Smooth muscle cell (in vitro differentiated cells): Measurements from ENCODE around the gene ELN. TPM values are rescaled to one million over a fixed set of nuclear protein-coding genes. Genes with fewer than 3 reads are reported as not detected.
A peak's percentile ranks its signal among the peaks of the same experiment; 100 is the strongest.
"Not testable (repeated sequence)": the region's sequence is repeated elsewhere in the genome, so short reads cannot be mapped to it uniquely, and the experiment has no call there.

Experiments
- DNase-seq: peaks from one replicate; lab custom pipeline; 2025; ENCODE audit not compliant: unreplicated experiment; lab: John Stamatoyannopoulos, UW
- H2AFZ ChIP-seq: fragments of 200-600 bp; sonication (generic); 2 replicates; pipeline ENCODE4 v1.6.0; 2016; ENCODE audit warnings: antibody characterized with exemption, low read depth, mild to moderate bottlenecking
- H3F3A ChIP-seq: fragments of 200-600 bp; sonication (generic); 2 replicates; pipeline ENCODE4 v1.6.0; 2017; ENCODE audit warnings: antibody characterized with exemption, low read depth
- H3K27ac ChIP-seq: fragments of 200-600 bp; sonication (generic); 2 replicates; pipeline ENCODE4 v1.5.1; 2016; ENCODE audit warnings: low read depth, mild to moderate bottlenecking
- H3K27me3 ChIP-seq: fragments of 200-600 bp; sonication (generic); 2 replicates; pipeline ENCODE4 v1.6.1; 2016; ENCODE audit warnings: low read depth, mild to moderate bottlenecking
- H3K36me3 ChIP-seq: fragments of 200-600 bp; sonication (generic); 2 replicates; pipeline ENCODE4 v1.5.1; 2016; ENCODE audit warnings: low read depth
- H3K4me1 ChIP-seq: fragments of 200-600 bp; sonication (generic); 2 replicates; pipeline ENCODE4 v1.5.1; 2016; ENCODE audit warnings: low read depth
- H3K4me2 ChIP-seq: fragments of 200-600 bp; sonication (generic); 2 replicates; pipeline ENCODE4 v1.6.0; 2016; ENCODE audit warnings: mild to moderate bottlenecking
- H3K4me3 ChIP-seq: fragments of 200-600 bp; sonication (generic); 2 replicates; pipeline ENCODE4 v1.5.1; 2016; ENCODE audit warnings: mild to moderate bottlenecking
- H3K79me2 ChIP-seq: fragments of 200-600 bp; sonication (generic); 2 replicates; pipeline ENCODE4 v1.6.0; 2016; ENCODE audit warnings: low read depth, mild to moderate bottlenecking
- H3K9ac ChIP-seq: fragments of 200-600 bp; sonication (generic); 2 replicates; pipeline ENCODE4 v1.6.0; 2016; ENCODE audit warnings: low read depth
- H3K9me3 ChIP-seq: fragments of 200-600 bp; sonication (generic); replicated peaks from 2 replicates; pipeline ENCODE4 v1.5.1; 2016; ENCODE audit warnings: low read depth
- H4K20me1 ChIP-seq: fragments of 200-600 bp; sonication (generic); 2 replicates; pipeline ENCODE4 v1.6.0; 2016; ENCODE audit warnings: low read depth
- CTCF ChIP-seq: fragments of 200-600 bp; sonication (generic); IDR thresholded peaks from 2 replicates; pipeline ENCODE4 v1.5.1; 2017; ENCODE audit warnings: borderline replicate concordance, mild to moderate bottlenecking, antibody characterized with exemption; ENCODE audit not compliant: insufficient read depth, poor library complexity, severe bottlenecking
- WGBS: methylation state at CpG from one replicate; pipeline ENCODE4 v1.1.7; 2016; ENCODE audit warnings: low lambda C conversion rate; 5-methylcytosine and 5-hydroxymethylcytosine counted together
- polyA plus RNA-seq: library from polyadenylated mRNA; unstranded; fragments of >200 nt; fragmentation: Nextera tagmentation; extraction: Ambion mirVana; gene quantifications from 2 replicates; pipeline ENCODE4 v1.2.1, GENCODE V29; 2016
- total RNA-seq: library from RNA; depleted of rRNA; stranded (reverse); fragments of >200 nt; gene quantifications from 2 replicates; pipeline ENCODE4 v1.2.3, GENCODE V29; 2014

ELN gene
- total and polyA plus RNA-seq, 2 experiments from 2014 or later: 0.13 TPM; not detected in 1

- Histone ChIP-seq H3K4me1 (peaks cover 16% of the 10 kb centered on the region), H3K4me2 (peak overlapping the region; percentile 44), H3F3A (no peaks in the 10 kb centered on the region), H4K20me1 (no peaks in the 10 kb centered on the region), H3K79me2 (no peaks in the 10 kb centered on the region), H3K9ac (no peak overlapping the region), H3K36me3 (no peaks in the 10 kb centered on the region), H3K9me3 (no peaks in the 10 kb centered on the region), H3K27ac (no peak overlapping the region), H2AFZ (no peak overlapping the region), H3K4me3 (no peak overlapping the region), H3K27me3 (peaks cover 6% of the 10 kb centered on the region)
- TF ChIP-seq CTCF: no peak
- no peak for DNase-seq
- WGBS: 82% methylated on average over 24 of the region's 24 CpGs
Observed at GRCh38 chr7:74042746-74043522, 15.0 kb downstream of the ELN start.

- Histone ChIP-seq H3K4me1 (peaks cover 16% of the 10 kb centered on the region), H3K9ac (no peak overlapping the region), H3K36me3 (no peaks in the 10 kb centered on the region), H3K79me2 (no peaks in the 10 kb centered on the region), H3K27ac (no peak overlapping the region), H3F3A (no peaks in the 10 kb centered on the region), H2AFZ (no peak overlapping the region), H3K4me3 (no peak overlapping the region), H3K9me3 (no peaks in the 10 kb centered on the region), H3K27me3 (peaks cover 6% of the 10 kb centered on the region), H3K4me2 (peak overlapping the region; percentile 44), H4K20me1 (no peaks in the 10 kb centered on the region)
- no peak for DNase-seq
- WGBS: 28% methylated on average over 9 of the region's 9 CpGs
- TF ChIP-seq CTCF: no peak
Observed at GRCh38 chr7:74043523-74043951, 15.6 kb downstream of the ELN start.

- no peak for TF ChIP-seq CTCF
- H3K9ac ChIP-seq: no peak overlapping the region
- no peaks in the 10 kb centered on the region for H3K79me2 ChIP-seq
- H3K9me3 ChIP-seq: no peaks in the 10 kb centered on the region
- WGBS: 69% methylated on average over 20 of the region's 20 CpGs
- no peaks in the 10 kb centered on the region for H4K20me1 ChIP-seq
- H2AFZ ChIP-seq: no peak overlapping the region
- H3K4me2 ChIP-seq: no peak overlapping the region
- H3K27me3 ChIP-seq: peaks cover 6% of the 10 kb centered on the region
- H3K4me3 ChIP-seq: no peak overlapping the region
- no peaks in the 10 kb centered on the region for H3F3A ChIP-seq
- H3K4me1 ChIP-seq: peaks cover 16% of the 10 kb centered on the region
- no peaks in the 10 kb centered on the region for H3K36me3 ChIP-seq
- no peak for DNase-seq
- no peak overlapping the region for H3K27ac ChIP-seq
Observed at GRCh38 chr7:74044366-74045350, 16.7 kb downstream of the ELN start.

- WGBS: 91% methylated on average over 7 of the region's 7 CpGs
Observed at GRCh38 chr7:74046581-74046980, 18.6 kb downstream of the ELN start.

More at GRCh38 chr7:74046581-74046980, 18.6 kb downstream of the ELN start:
- peaks cover 16% of the 10 kb centered on the region for H3K4me1 ChIP-seq
- not testable (repeated sequence) for DNase-seq, H3F3A ChIP-seq, H3K79me2 ChIP-seq, H3K36me3 ChIP-seq, H4K20me1 ChIP-seq, H3K9ac ChIP-seq, H2AFZ ChIP-seq, H3K4me3 ChIP-seq, H3K27me3 ChIP-seq, H3K9me3 ChIP-seq, H3K4me2 ChIP-seq, H3K27ac ChIP-seq
